GM23338 (cell line): ENCODE data around the gene EIF2AK3. TPM values are rescaled to one million over a fixed set of nuclear protein-coding genes. Genes with fewer than 3 reads are reported as not detected.

Source experiments
- ATAC-seq: fragments of 200-7000 bp; cut with Tn5 transposase; 3 replicates; pipeline ENCODE4 v1.9.1; 2020
- DNase-seq: peaks from one replicate; pipeline ENCODE4 v3.0.0-alpha.2; 2015; ENCODE audit warnings: low spot score
- H2AFZ ChIP-seq: fragments of 200-600 bp; sonication (generic); 2 replicates; pipeline ENCODE4 v1.8.0; 2016; ENCODE audit warnings: antibody characterized with exemption, mild to moderate bottlenecking, moderate library complexity
- H3F3A ChIP-seq: fragments of 200-600 bp; sonication (generic); replicated peaks from 2 replicates; pipeline ENCODE4 v1.8.0; 2017; ENCODE audit warnings: antibody characterized with exemption, mixed run types, low read depth
- H3K27ac ChIP-seq: fragments of 200-600 bp; sonication (generic); 2 replicates; pipeline ENCODE4 v1.6.1; 2016; ENCODE audit warnings: low read depth
- H3K27me3 ChIP-seq: fragments of 200-600 bp; sonication (generic); 2 replicates; pipeline ENCODE4 v1.8.0; 2016; ENCODE audit warnings: mild to moderate bottlenecking, mixed run types, moderate library complexity; ENCODE audit not compliant: insufficient read depth
- H3K36me3 ChIP-seq: fragments of 200-600 bp; sonication (generic); 2 replicates; pipeline ENCODE4 v1.8.0; 2016; ENCODE audit warnings: mild to moderate bottlenecking; ENCODE audit not compliant: insufficient read depth
- H3K4me1 ChIP-seq: fragments of 200-600 bp; sonication (generic); 2 replicates; pipeline ENCODE4 v1.8.0; 2016; ENCODE audit warnings: mild to moderate bottlenecking, moderate library complexity; ENCODE audit not compliant: insufficient read depth
- H3K4me2 ChIP-seq: fragments of 200-600 bp; sonication (generic); 2 replicates; pipeline ENCODE4 v1.7.1; 2017; ENCODE audit warnings: mixed run types
- H3K4me3 ChIP-seq: fragments of 200-600 bp; sonication (generic); 2 replicates; pipeline ENCODE4 v1.6.1; 2016; ENCODE audit warnings: mixed run types
- H3K79me2 ChIP-seq: fragments of 200-600 bp; sonication (generic); replicated peaks from 2 replicates; pipeline ENCODE4 v1.8.0; 2017; ENCODE audit warnings: mild to moderate bottlenecking; ENCODE audit not compliant: insufficient read depth
- H3K9me2 ChIP-seq: fragments of 200-600 bp; sonication (generic); 2 replicates; pipeline ENCODE4 v1.8.0; 2017; ENCODE audit not compliant: insufficient read depth
- H4K20me1 ChIP-seq: fragments of 200-600 bp; sonication (generic); replicated peaks from 2 replicates; pipeline ENCODE4 v1.8.0; 2017; ENCODE audit warnings: mild to moderate bottlenecking; ENCODE audit not compliant: insufficient read depth
- H3K27ac Mint-ChIP-seq: 2 replicates; pipeline ENCODE4 v1.8.0; 2020; ENCODE audit warnings: inconsistent platforms, mild to moderate bottlenecking, moderate library complexity, mixed read lengths
- H3K27me3 Mint-ChIP-seq: 3 replicates; pipeline ENCODE4 v1.8.0; 2022; ENCODE audit warnings: low read depth, mild to moderate bottlenecking, moderate library complexity, mixed read lengths, inconsistent platforms; ENCODE audit not compliant: insufficient read depth, poor library complexity
- H3K36me3 Mint-ChIP-seq: 3 replicates; pipeline ENCODE4 v1.8.0; 2021; ENCODE audit warnings: low read depth, mild to moderate bottlenecking, inconsistent platforms, moderate library complexity, mixed read lengths
- H3K4me1 Mint-ChIP-seq: 3 replicates; pipeline ENCODE4 v1.8.0; 2020; ENCODE audit warnings: mild to moderate bottlenecking, inconsistent platforms, mixed read lengths
- H3K4me3 Mint-ChIP-seq: 3 replicates; pipeline ENCODE4 v1.8.0; 2021; ENCODE audit warnings: moderate library complexity, mild to moderate bottlenecking, inconsistent platforms, mixed read lengths
- H3K9me3 Mint-ChIP-seq: 3 replicates; pipeline ENCODE4 v1.8.0; 2020; ENCODE audit warnings: moderate library complexity, mild to moderate bottlenecking, inconsistent platforms, mixed read lengths
- CREB1 ChIP-seq: fragments of 250-450 bp; sonication (Bioruptor Pico); IDR thresholded peaks from 2 replicates; pipeline ENCODE4 v1.5.0; 2020; ENCODE audit warnings: low read depth, mild to moderate bottlenecking, moderate library complexity
- CTCF ChIP-seq, 2 experiments: fragments of 200-600 bp in 1 of 2; sonication (generic) in 1 of 2; conservative IDR thresholded peaks; 2 replicates each; pipeline versions ENCODE4 v1.5.1 to v1.6.1; 2016 to 2017; ENCODE audit warnings: antibody characterized with exemption in 2 of 2, low read depth in 2 of 2, mild to moderate bottlenecking in 2 of 2, moderate library complexity in 1 of 2
- ETS1 ChIP-seq: IDR thresholded peaks from 2 replicates; pipeline ENCODE4 v1.6.1; 2016; ENCODE audit warnings: antibody characterized with exemption
- EZH2 ChIP-seq: fragments of 200-600 bp; sonication (generic); IDR thresholded peaks from one replicate; pipeline ENCODE4 v1.8.0; 2017; ENCODE audit warnings: antibody characterized with exemption, mild to moderate bottlenecking, low read depth; ENCODE audit not compliant: unreplicated experiment
- EZH2phosphoT487 ChIP-seq: fragments of 200-600 bp; sonication (generic); IDR thresholded peaks from one replicate; pipeline ENCODE4 v1.8.1; 2018; ENCODE audit warnings: antibody characterized with exemption; ENCODE audit not compliant: unreplicated experiment
- JUNB ChIP-seq: IDR thresholded peaks from one replicate; pipeline ENCODE4 v1.6.1; 2016; ENCODE audit warnings: antibody characterized with exemption; ENCODE audit not compliant: unreplicated experiment
- NANOG ChIP-seq: IDR thresholded peaks from 2 replicates; pipeline ENCODE4 v1.6.1; 2016; ENCODE audit warnings: antibody characterized with exemption, borderline replicate concordance
- POLR2AphosphoS5 ChIP-seq: IDR thresholded peaks from 2 replicates; pipeline ENCODE4 v1.6.1; 2016; ENCODE audit warnings: antibody characterized with exemption, low read depth
- REST ChIP-seq: IDR thresholded peaks from one replicate; pipeline ENCODE4 v1.6.1; 2018; ENCODE audit warnings: antibody characterized with exemption; ENCODE audit not compliant: unreplicated experiment
- STAT1 ChIP-seq: IDR thresholded peaks from one replicate; pipeline ENCODE4 v1.6.1; 2016; ENCODE audit warnings: antibody characterized with exemption; ENCODE audit not compliant: unreplicated experiment
- ZNF114 ChIP-seq: fragments of 250-450 bp; sonication (Bioruptor Pico); IDR thresholded peaks from 2 replicates; pipeline ENCODE4 v1.5.0; 2020; ENCODE audit warnings: mild to moderate bottlenecking, moderate library complexity
- ZNF331 ChIP-seq: fragments of 250-450 bp; sonication (Bioruptor Pico); IDR thresholded peaks from 2 replicates; pipeline ENCODE4 v1.5.0; 2020; ENCODE audit warnings: low read depth, mild to moderate bottlenecking, moderate library complexity
- ZNF462 ChIP-seq: fragments of 250-450 bp; sonication (Bioruptor Pico); IDR thresholded peaks from 2 replicates; pipeline ENCODE4 v1.5.0; 2020; ENCODE audit warnings: mild to moderate bottlenecking, moderate library complexity
- polyA plus RNA-seq: library from polyadenylated mRNA; unstranded; fragments of >200 nt; fragmentation: Nextera tagmentation; extraction: Ambion mirVana; gene quantifications from 2 replicates; pipeline ENCODE4 v1.2.1, GENCODE V29; 2016
- total RNA-seq: library from RNA; depleted of rRNA; stranded (reverse); fragments of >200 nt; shearing (Covaris generic); gene quantifications from 2 replicates; pipeline ENCODE4 v1.2.3, GENCODE V29; 2014

EIF2AK3 gene
- total and polyA plus RNA-seq, 2 experiments from 2014 or later: 5.9 to 24.2 TPM

- Histone ChIP-seq H3K27ac (no peak overlapping the region), H3K4me2 (no peak overlapping the region), H3K36me3 (no peaks in the 10 kb centered on the region; the same call in 1 of the 2 replicates), H3K4me3 (no peak overlapping the region), H3F3A (no peaks in the 10 kb centered on the region), H3K27me3 (no peaks in the 10 kb centered on the region), H3K4me1 (no peaks in the 10 kb centered on the region), H2AFZ (no peak overlapping the region), H3K9me2 (peaks cover 3% of the 10 kb centered on the region; the same call in 1 of the 2 replicates), H3K79me2 (peaks cover 56% of the 10 kb centered on the region), H4K20me1 (peaks cover 4% of the 10 kb centered on the region; the same call in 1 of the 2 replicates)
- no peak overlapping the region for H3K4me3 Mint-ChIP-seq
- ATAC-seq: no peak
- no peaks in the 10 kb centered on the region for H3K27me3 Mint-ChIP-seq
- H3K27ac Mint-ChIP-seq: no peak overlapping the region
- DNase-seq: no peak
- no peaks in the 10 kb centered on the region for H3K9me3 Mint-ChIP-seq
- H3K36me3 Mint-ChIP-seq: no peaks in the 10 kb centered on the region; the same call in 2 of the 3 replicates
- H3K4me1 Mint-ChIP-seq: no peaks in the 10 kb centered on the region
- no peak for TF ChIP-seq ETS1
- no peak for TF ChIP-seq CREB1 (CRISPR knock-in tag)
- TF ChIP-seq CTCF (conservative IDR thresholded peaks at IDR 0.05; ENCODE audit: low read depth in 2 of 2): no peak
- TF ChIP-seq ZNF462 (CRISPR knock-in tag): no peak
- no peak for TF ChIP-seq POLR2AphosphoS5
- no peak for TF ChIP-seq NANOG
- no peak for TF ChIP-seq ZNF114
- no peak for TF ChIP-seq STAT1
- no peak for TF ChIP-seq EZH2phosphoT487
- TF ChIP-seq JUNB: no peak
- TF ChIP-seq EZH2: no peak
- no peak for TF ChIP-seq REST
- no peak for TF ChIP-seq ZNF331 (CRISPR knock-in tag)
These were observed 13.3 kb downstream of the EIF2AK3 start for GRCh38 chr2:88613921-88614320.
